GM19328 (cell line): Measurements from ENCODE around the gene DNA2.
"Not testable (repeated sequence)": the region's sequence is repeated elsewhere in the genome, so short reads cannot be mapped to it uniquely, and the experiment has no call there.

Experiments used
- ATAC-seq: cut with Tn5 transposase; IDR thresholded peaks from one replicate; pipeline ENCODE4 v1.9.1; 2021; ENCODE audit warnings: mild to moderate bottlenecking, moderate library complexity; ENCODE audit not compliant: unreplicated experiment

DNA2 gene

GRCh38 chr10:68461032-68461431 is 10.7 kb downstream of the DNA2 start:
- no peak for ATAC-seq

GRCh38 chr10:68449698-68450097 is 22.1 kb downstream of the DNA2 start:
- ATAC-seq = not testable (repeated sequence)

GRCh38 chr10:68446179-68446578 is 25.6 kb downstream of the DNA2 start:
- ATAC-seq = no peak

GRCh38 chr10:68442971-68443370 is 28.8 kb downstream of the DNA2 start:
- no peak for ATAC-seq

GRCh38 chr10:68440898-68441297 is 30.9 kb downstream of the DNA2 start:
- ATAC-seq = no peak

GRCh38 chr10:68435803-68436202 is 36.0 kb downstream of the DNA2 start:
- no peak for ATAC-seq

- ATAC-seq = no peak
Measured at GRCh38 chr10:68434657-68435056, 37.1 kb downstream of the DNA2 start.

GRCh38 chr10:68428396-68429104 is 43.2 kb downstream of the DNA2 start:
- ATAC-seq = no peak

- no peak for ATAC-seq
Measured at GRCh38 chr10:68424454-68425014, 47.2 kb downstream of the DNA2 start.

GRCh38 chr10:68423522-68423921 is 48.3 kb downstream of the DNA2 start:
- no peak for ATAC-seq

- no peak for ATAC-seq
Measured at GRCh38 chr10:68419376-68419775, 52.4 kb downstream of the DNA2 start.

- no peak for ATAC-seq
Measured at GRCh38 chr10:68408898-68409518, 62.8 kb downstream of the DNA2 start.

- peak; percentile 95 for ATAC-seq
Measured at GRCh38 chr10:68406815-68407548, 64.8 kb downstream of the DNA2 start, which contains the start of gene RUFY2. RUFY2 (minus strand) TSS chr10:68407277; CDS start chr10:68407189, 88 bp downstream.

- ATAC-seq = peak; percentile 23
Measured at GRCh38 chr10:68406111-68406814, 65.5 kb downstream of the DNA2 start.

- ATAC-seq = no peak
Measured at GRCh38 chr10:68403701-68404100, 68.1 kb downstream of the DNA2 start.

GRCh38 chr10:68402276-68402675 is 69.5 kb downstream of the DNA2 start:
- ATAC-seq = no peak

GRCh38 chr10:68397005-68397404 is 74.8 kb downstream of the DNA2 start:
- no peak for ATAC-seq

- no peak for ATAC-seq
Measured at GRCh38 chr10:68385740-68386139, 86.0 kb downstream of the DNA2 start.

GRCh38 chr10:68371604-68372003 is 100.2 kb downstream of the DNA2 start:
- ATAC-seq = no peak

GRCh38 chr10:68367121-68367520 is 104.7 kb downstream of the DNA2 start:
- ATAC-seq = no peak

GRCh38 chr10:68366600-68366999 is 105.2 kb downstream of the DNA2 start:
- no peak for ATAC-seq
